DND-41 (cell line): Measurements from ENCODE around the gene RASGRP4.
A peak's percentile ranks its signal among the peaks of the same experiment; 100 is the strongest.

Experiments
- ATAC-seq: fragments of 200-7000 bp; cut with Tn5 transposase; 3 replicates; pipeline ENCODE4 v1.9.1; 2021; ENCODE audit warnings: low read depth; ENCODE audit not compliant: insufficient read depth
- DNase-seq: peaks from one replicate; pipeline ENCODE4 v3.0.0-alpha.2; 2020
- H2AFZ ChIP-seq: 2 replicates; pipeline ENCODE4 v1.6.0; 2012; ENCODE audit warnings: low read depth, low read length
- H3K27ac ChIP-seq: 2 replicates; pipeline ENCODE4 v1.5.1; 2012; ENCODE audit warnings: low read length, inconsistent platforms
- H3K27me3 ChIP-seq: fragments of 200-600 bp; sonication (generic); 2 replicates; pipeline ENCODE4 v1.6.0; 2012; ENCODE audit warnings: low read length, mild to moderate bottlenecking, inconsistent platforms; ENCODE audit not compliant: insufficient read depth, poor library complexity
- H3K36me3 ChIP-seq: 2 replicates; pipeline ENCODE4 v1.5.1; 2012; ENCODE audit warnings: low read length, inconsistent platforms; ENCODE audit not compliant: insufficient read depth
- H3K4me1 ChIP-seq: 2 replicates; pipeline ENCODE4 v1.5.1; 2012; ENCODE audit warnings: mild to moderate bottlenecking, low read length; ENCODE audit not compliant: insufficient read depth
- H3K4me2 ChIP-seq: 2 replicates; pipeline ENCODE4 v1.6.0; 2012; ENCODE audit warnings: mild to moderate bottlenecking, moderate library complexity, low read length, inconsistent platforms; ENCODE audit not compliant: insufficient read depth
- H3K4me3 ChIP-seq, 2 experiments: fragments of 200-600 bp in 1 of 2; shearing (Covaris generic) in 1 of 2; 2 replicates each; pipeline ENCODE4 v1.5.1; 2012 to 2016; ENCODE audit warnings: inconsistent platforms in 2 of 2, low read length in 2 of 2, mild to moderate bottlenecking in 2 of 2, low read depth in 1 of 2, moderate library complexity in 1 of 2
- H3K79me2 ChIP-seq: 2 replicates; pipeline ENCODE4 v1.6.0; 2012; ENCODE audit warnings: low read length, inconsistent platforms; ENCODE audit not compliant: insufficient read depth
- H3K9ac ChIP-seq: 2 replicates; pipeline ENCODE4 v1.6.0; 2012; ENCODE audit warnings: low read depth, mild to moderate bottlenecking, inconsistent platforms, low read length, moderate library complexity
- H3K9me3 ChIP-seq: 2 replicates; pipeline ENCODE4 v1.5.1; 2012; ENCODE audit warnings: low read length, moderate library complexity, mild to moderate bottlenecking, inconsistent platforms; ENCODE audit not compliant: insufficient read depth, severe bottlenecking
- H4K20me1 ChIP-seq: 2 replicates; pipeline ENCODE4 v1.6.0; 2012; ENCODE audit warnings: low read length; ENCODE audit not compliant: insufficient read depth
- CTCF ChIP-seq: IDR thresholded peaks from 2 replicates; pipeline ENCODE4 v1.5.1; 2012; ENCODE audit warnings: borderline replicate concordance, low read length, moderate library complexity, mild to moderate bottlenecking; ENCODE audit not compliant: poor library complexity, severe bottlenecking; ENCODE audit errors: extremely low read depth
- EZH2 ChIP-seq: IDR thresholded peaks from 3 replicates; pipeline ENCODE4 v1.6.1; 2012; ENCODE audit warnings: borderline replicate concordance, low read depth, mild to moderate bottlenecking, moderate library complexity, low read length, inconsistent platforms; ENCODE audit not compliant: severe bottlenecking

RASGRP4 gene

GRCh38 chr19:38409631-38410133, 16.3 kb downstream of the RASGRP4 start:
- Histone ChIP-seq H3K4me3 (no peak overlapping the region), H2AFZ (no peak overlapping the region), H3K4me1 (peaks cover 1% of the 10 kb centered on the region; the same call in 1 of the 2 replicates), H3K9me3 (no peaks in the 10 kb centered on the region), H4K20me1 (no peaks in the 10 kb centered on the region), H3K4me2 (no peak overlapping the region), H3K36me3 (peaks cover 19% of the 10 kb centered on the region), H3K79me2 (no peaks in the 10 kb centered on the region), H3K27ac (no peak overlapping the region), H3K27me3 (no peaks in the 10 kb centered on the region), H3K9ac (no peak overlapping the region)
- TF ChIP-seq CTCF = no peak
- TF ChIP-seq EZH2 = no peak
- DNase-seq (no peak), ATAC-seq (0 out of 3 replicates have a peak, but pooled peaks have one; percentile 19)

- no peaks in the 10 kb centered on the region for H4K20me1 ChIP-seq
- H3K36me3 ChIP-seq = peaks cover 19% of the 10 kb centered on the region
- DNase-seq (no peak), ATAC-seq (no peak)
- H3K27me3 ChIP-seq = no peaks in the 10 kb centered on the region
- H3K9ac ChIP-seq = no peak overlapping the region
- H3K4me2 ChIP-seq = no peak overlapping the region
- peaks cover 20% of the 10 kb centered on the region for H3K4me1 ChIP-seq
- TF ChIP-seq EZH2 (no peak), CTCF (no peak)
- no peak overlapping the region for H2AFZ ChIP-seq
- no peak overlapping the region for H3K27ac ChIP-seq
- no peak overlapping the region for H3K4me3 ChIP-seq
- H3K79me2 ChIP-seq = peaks cover 10% of the 10 kb centered on the region; the same call in 1 of the 2 replicates
- H3K9me3 ChIP-seq = no peaks in the 10 kb centered on the region
These were observed 20.7 kb downstream of the RASGRP4 start for GRCh38 chr19:38405276-38405675.

GRCh38 chr19:38404858-38405257, 21.2 kb downstream of the RASGRP4 start:
- Histone ChIP-seq H3K4me1 (peaks cover 20% of the 10 kb centered on the region), H3K9me3 (no peaks in the 10 kb centered on the region), H3K27me3 (no peaks in the 10 kb centered on the region), H3K9ac (0 out of 2 replicates have a peak overlapping the region, but pooled peaks have one; percentile 18), H3K36me3 (peaks cover 19% of the 10 kb centered on the region), H4K20me1 (no peaks in the 10 kb centered on the region), H2AFZ (no peak overlapping the region), H3K27ac (no peak overlapping the region), H3K4me2 (no peak overlapping the region), H3K79me2 (peaks cover 10% of the 10 kb centered on the region; the same call in 1 of the 2 replicates), H3K4me3 (no peak overlapping the region)
- ATAC-seq = no peak
- no peak for DNase-seq
- TF ChIP-seq EZH2 (no peak), CTCF (no peak)
